SHP77 treated with DMSO at 0.1 percent for 48 hours (cell line): ENCODE measurements around the gene KCNMB1.
"Not testable (repeated sequence)": the region's sequence is repeated elsewhere in the genome, so short reads cannot be mapped to it uniquely, and the experiment has no call there.

Experiments
- DNase-seq: peaks from one replicate; lab custom pipeline; 2025; lab: John Stamatoyannopoulos, UW

Gene KCNMB1

DNA sequence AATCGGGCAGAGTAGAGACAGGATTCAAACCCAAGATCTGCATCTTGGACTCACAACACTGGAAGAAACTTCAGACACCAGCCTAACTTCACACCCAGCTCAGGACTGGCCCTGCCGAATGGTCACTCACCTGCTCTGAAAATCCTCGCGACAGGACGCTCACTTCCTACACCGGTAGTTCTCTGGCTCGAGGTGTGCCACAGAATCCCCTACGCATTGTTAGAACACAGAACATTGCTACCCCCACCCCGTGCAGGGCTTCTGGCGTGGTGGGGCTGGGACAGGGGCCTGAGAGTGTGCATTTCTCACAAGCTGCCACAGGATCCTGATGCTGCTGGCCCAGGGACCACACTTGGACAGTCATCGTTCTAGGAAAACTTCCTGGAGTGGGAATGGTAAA, 12.1 kb downstream of the KCNMB1 start:
- no peak for DNase-seq

DNA sequence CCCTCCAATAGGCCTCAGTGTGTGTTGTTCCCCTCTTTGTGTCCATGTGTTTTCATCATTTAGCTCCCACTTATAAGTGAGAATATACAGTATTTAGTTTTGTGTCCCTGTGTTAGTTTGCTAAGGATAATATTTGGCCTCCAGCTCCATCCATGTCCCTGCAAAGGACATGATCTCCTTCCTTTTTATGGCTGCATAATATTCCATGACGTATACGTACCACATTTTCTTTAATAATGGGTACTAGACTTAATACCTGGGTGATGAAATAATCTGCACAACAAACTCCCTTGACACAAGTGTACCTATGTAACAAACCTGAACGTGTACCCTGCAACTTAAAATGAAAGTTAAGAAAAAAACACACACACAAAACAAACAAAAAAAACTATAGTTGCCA, 12.6 kb downstream of the KCNMB1 start:
- DNase-seq, result not testable (repeated sequence)

DNA sequence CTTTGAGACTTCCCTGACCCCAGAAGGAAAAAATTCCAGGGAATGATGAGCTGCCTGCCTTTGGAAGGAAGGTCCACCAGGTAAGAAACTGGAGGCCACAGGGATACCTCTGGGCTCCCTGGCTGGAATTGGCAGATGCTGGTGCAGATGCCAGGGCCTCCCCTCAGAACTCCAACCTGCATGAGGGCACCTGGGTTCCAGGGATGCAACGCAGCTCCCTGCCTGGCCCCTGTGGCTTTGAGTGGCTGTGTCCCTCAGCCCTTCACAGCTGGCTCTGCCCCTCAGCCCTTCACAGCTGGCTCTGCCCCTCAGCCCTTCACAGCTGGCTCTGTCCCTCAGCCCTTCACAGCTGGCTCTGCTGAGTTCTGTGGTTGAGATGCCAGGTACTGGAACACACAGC, 13.9 kb downstream of the KCNMB1 start:
- DNase-seq, result no peak

DNA sequence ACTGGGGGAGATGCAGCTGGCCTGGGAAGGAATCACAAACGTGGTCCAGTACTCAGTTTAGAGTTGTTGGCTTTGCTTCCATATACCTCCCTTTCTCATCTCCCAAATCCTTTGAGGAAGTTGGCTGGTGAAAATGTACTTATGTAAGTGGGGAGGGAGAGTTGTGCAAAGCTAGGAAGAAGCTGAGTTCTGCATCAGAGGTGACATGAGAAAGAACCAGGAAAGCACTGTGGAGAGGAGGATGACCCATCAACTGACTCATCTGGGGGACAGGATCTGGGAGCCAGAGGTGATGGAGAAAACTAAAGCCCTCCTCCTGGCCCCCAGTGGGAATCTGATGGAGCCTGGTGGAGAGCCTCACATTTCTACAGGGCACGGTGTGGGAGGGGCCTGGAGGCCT, 16.2 kb downstream of the KCNMB1 start:
- DNase-seq, result no peak

DNA sequence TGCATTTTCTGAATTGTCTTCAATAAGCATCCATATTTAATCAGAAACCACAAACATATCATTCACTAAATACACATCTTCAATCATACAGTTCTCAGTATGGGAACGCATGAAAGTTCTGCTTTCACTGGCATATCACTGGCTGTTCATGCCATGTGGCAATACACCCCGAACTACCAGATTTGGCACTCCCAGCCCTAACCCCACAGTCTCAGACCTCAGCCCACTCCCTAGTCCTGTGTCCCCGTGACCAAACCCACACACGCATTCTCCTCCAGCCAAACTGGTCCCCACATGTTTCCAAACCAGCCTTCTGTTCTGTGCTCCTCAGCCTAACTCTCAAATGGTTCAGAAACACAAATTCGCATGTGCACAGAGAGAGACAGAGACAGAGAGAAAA, 20.6 kb downstream of the KCNMB1 start:
- no peak for DNase-seq

DNA sequence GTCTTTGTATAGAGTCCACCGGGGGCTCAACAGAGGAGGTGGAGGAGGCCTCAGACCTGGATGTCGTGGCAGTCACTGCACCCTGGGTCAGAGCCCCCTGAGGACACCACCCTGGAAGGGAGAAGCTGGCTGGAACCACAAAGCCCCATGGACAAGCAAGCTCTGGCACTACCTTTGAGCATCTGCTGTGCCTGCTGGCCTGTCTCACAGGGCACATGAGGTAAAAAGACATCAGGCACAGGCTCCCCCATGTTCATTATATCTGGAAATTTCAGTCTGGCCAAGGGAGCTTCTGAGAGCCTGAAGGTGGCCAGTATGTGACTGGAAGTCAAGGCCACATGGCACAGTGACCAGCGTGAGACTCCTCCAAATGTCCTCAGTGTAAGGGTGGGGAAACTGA, 22.9 kb downstream of the KCNMB1 start:
- DNase-seq, result no peak

DNA sequence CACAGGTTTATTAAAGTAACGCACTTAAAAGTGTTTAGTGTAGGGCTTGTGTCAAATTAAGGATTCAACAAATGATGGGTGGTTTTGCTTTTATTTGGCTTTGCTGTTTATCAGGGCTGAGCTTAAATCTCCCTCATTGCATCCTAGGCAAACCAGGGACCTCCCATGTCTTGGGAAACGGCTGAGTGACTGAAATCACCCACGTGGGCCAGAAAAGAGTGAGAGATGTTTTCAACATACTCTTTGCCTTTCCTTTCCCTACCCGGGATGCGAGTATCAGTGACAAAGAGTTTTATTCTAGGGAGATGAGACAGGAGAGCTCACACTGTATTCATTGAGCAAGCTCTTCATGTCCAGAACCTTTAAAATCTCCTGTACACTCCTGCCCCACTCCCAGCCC, 23.3 kb downstream of the KCNMB1 start:
- DNase-seq, result no peak

DNA sequence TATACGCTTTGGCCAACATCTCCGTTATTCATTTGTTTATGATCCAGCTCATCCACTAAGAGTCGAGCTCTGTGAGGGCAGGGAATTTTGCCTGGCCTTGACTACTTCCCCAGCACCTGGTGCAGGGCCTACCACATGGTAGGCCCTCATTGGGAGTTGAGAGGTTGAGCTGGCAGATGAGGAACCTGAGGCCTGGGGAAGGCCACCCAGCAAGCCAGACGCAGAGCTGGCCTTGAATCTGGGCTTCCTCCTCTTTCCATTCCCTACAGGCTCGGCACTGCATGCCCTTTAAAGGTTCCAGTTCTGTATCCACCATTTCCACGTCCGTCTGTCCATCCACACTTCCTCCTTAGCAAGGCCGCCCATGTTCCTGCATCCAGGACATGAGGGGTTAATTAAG, 24.2 kb downstream of the KCNMB1 start:
- DNase-seq, result no peak

DNA sequence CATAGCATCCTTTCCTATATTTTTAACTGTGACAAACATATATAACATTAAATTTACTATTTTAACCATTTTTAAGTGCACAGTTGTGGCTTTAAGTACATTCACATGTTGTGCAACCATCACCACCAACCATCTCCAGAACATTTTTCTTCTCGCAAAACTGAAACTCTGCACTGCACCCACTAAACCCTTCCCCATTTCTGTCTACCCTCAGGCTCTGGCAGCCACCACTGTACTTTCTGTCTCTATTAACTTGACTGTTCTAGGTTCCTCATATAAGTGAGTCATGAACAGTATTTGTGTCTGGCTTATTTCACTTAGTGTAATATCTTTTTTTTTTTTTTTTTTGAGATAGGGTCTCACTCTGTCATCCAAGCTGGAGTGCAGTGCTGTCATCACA, 25.5 kb downstream of the KCNMB1 start:
- DNase-seq, result no peak

DNA sequence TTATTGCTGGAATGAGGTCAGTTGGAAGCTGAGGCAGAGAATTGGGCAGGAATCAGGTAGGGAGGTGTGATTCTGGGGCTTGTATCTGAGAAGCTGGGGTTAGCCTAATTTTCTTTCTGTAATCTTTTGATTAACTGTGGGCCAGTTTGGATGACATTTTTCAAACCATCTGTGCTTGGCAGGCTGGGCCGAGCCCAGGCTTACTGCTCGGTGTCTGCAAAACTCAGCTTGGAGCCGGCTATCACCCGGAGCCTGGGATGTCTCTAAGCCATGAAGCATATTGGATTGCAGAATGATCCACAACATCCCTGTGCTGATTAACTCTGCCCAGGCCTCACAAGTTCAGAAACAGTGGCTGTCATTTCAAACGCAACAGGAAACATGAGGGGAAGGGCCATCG, 26.5 kb downstream of the KCNMB1 start:
- DNase-seq, result no peak

DNA sequence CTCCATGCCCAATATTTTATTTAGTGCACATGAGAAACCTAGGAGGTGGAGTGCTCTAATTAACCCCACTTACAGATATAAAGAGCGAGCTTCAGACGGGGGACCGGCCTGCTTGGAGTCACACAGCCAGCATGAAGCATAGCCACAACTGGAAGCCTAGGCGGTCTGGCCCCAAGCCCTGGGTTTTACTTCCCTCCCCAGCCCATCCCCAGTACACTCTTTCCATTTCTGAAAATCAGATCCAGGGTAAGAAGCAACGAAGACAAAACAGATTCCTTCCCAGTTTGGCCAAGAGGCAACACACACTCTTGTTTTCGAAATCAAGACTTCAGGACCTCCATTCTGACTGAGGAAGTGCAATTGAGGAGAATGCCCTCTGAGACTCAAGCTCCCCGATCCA, 27.1 kb downstream of the KCNMB1 start:
- no peak for DNase-seq

DNA sequence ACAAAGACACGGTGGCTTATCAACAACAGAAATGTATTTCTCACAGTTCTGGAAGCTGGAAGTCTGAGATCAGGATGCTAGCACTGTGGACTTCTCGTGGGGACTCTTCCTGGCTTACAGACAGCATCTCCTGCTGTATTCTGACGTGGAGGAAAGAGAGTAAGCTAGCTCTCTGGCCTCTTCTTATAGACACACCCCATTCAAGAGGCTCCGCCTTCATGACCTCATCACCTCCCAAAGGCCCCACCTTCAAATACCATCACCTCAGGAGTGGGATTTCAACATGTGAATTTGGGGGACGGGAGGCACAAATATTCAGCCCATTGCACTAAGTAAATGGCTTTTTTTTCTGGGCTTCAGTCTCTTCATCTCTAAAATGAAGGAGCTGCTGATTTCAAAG, 27.6 kb downstream of the KCNMB1 start:
- DNase-seq, result no peak

DNA sequence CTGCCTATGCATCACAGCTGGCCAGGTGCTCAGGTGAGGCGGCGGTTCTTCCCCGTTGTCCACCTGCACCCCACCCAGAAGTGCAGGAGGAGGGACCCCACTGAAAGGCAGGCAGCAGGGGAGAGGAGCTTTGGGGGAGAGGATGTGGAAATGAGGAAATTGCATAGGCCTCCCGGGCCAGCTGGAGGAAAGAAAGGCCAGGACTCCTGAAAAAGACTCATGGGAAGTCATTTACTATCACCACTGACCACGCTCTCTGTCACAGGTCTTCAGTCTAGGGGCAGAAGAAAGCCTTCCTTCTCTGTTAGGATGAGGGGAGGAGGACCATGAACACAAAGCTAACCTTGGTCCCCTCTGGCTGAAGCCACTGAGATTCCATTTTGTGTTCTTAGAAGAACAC, 28.1 kb downstream of the KCNMB1 start:
- no peak for DNase-seq

DNA sequence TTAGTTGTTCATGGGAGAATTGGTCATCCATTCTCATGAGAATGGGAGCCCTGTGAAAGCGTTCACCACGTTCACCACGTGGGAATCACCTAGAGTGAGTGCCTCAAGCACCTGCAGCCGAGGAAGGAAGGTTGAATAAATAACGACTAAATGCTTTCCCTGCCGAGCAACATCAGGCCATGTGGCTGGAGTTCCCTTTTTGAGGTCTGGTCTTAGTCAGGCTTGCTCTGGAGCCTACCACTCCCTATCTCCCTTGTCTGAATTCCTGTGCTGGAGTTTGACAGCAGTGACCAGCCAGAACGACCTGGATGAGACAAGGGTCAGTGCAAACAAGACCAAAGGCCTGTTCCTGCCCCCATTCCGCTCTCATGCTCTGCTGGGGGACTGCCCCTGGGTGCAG, 28.5 kb downstream of the KCNMB1 start:
- DNase-seq, result no peak

DNA sequence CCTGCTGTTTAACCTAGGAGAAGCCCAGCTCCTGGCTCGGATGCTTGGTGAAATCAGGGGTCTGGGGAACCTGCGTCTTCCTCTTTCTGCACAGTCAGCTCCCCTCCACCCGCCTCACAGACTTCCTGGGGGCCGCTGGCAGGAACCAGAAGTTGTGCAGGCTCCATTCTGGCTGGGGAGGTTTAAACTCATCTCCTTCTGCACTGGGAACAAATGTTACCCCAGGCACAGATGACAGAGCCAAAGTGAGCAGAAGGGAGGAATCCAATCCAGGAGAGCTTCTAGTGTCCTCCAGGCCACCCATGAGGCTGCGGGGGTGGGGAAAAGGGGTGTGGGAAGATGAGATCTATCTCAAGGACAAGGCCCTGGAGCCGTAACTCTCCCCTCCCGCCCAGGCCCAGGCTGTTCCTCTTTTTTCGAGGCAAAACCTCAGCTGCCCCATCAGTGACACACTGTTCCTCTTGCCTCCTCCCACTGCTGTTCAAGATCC, 31.2 kb downstream of the KCNMB1 start:
- DNase-seq, result no peak

DNA sequence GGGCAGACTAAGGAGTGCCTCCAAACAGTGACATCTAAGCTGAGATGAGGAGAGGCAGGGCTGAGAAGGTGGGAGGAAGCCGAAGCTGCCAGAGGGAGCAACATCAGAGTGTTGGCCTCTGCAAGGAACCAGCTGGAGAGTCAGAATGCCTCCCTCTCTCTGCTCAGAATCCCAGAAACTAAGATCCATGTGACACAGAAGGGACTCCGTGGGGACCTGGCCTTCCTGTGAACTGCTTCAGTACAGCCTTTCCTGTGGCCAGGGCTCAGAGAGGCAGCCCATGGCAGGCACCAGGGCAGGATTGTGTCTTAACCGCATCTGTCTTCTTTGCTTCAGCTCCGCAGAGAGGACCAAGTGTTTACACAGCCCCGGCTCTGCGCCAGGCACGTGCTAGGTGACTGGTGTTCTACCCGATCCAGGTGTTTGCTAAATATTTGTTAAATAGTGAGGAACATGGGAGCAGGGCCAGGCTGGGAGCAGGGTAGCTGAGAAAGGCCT, 33.5 kb downstream of the KCNMB1 start:
- no peak for DNase-seq

DNA sequence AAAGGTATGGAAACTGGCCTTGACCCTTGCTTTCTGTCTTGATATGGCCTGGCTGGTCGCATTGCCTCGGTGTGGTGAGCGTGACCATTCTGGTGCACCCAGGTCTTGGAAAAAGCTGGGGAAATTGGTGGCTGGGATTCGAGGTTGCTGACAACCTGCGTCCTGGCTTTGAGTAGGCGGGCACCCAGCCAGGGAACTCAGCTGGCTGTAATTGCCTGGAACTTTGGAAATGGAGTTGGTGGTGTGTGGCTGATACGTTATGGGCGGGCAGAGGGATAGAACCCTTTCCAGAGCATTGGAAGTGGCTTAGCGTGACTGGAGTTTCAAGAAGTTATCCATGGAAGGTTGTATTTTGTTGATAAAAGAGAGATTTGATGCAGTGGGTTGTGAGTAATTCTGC, 35.2 kb downstream of the KCNMB1 start:
- DNase-seq, result no peak

DNA sequence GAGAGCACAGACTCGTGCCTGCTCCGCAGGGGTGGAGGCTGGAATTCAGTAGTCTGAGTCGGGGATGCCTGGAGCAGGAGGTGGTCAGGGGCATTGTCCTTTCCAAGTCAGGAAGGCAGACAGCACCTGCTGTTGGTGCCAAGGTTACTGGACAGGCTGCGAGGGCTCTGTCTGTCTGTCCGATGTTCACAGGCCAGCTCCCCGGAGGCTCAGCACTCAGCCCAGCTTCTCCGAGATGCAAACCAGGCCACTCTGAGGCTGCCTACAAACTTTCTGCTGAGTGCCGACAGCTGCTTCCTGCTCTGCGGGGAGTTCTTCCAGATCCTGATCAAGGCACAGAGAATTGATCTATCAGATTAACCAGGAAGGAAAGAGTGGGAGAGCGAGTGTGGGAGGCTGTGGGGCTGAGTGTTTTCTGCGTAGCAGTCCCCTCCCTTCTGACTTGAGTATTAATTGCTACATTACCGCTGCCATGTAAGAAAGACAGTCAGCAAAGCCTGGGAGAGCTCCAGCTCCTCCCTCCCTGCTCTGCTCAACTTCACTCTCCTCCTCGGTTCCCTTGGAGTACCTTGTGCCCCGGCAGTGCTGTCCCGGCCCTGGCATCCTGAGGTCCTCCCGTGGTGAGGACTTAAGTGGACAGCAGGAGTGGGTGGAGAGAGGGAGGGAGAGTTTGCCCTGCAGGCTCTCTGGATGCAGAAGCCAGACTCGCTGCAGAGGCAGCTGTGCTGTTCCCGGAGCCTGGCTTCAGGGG, 36.0 kb downstream of the KCNMB1 start:
- no peak for DNase-seq

DNA sequence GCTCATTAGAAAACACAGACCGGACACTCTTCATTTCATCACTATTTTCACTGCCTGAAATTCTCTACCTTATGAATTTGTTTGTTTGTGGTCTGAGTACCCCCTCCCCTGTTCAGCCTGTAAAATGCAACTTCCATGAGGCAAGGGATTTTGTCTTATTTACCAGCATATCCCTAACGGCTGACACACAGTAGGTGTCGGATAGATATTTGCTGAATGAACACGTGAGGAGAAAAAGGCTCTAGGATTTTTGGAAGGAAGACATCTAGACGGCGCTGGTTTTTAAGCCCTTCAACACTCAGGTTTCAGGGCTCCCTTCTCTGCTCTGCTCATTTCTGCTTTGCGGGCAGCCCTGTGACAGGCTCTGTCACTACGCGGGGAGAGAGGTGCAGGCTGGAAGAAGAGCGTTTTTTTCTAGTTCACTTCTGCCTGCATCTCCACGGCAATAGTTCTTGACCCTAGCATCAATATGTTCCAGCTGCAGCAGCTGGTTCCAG, 41.0 kb downstream of the KCNMB1 start:
- no peak for DNase-seq

DNA sequence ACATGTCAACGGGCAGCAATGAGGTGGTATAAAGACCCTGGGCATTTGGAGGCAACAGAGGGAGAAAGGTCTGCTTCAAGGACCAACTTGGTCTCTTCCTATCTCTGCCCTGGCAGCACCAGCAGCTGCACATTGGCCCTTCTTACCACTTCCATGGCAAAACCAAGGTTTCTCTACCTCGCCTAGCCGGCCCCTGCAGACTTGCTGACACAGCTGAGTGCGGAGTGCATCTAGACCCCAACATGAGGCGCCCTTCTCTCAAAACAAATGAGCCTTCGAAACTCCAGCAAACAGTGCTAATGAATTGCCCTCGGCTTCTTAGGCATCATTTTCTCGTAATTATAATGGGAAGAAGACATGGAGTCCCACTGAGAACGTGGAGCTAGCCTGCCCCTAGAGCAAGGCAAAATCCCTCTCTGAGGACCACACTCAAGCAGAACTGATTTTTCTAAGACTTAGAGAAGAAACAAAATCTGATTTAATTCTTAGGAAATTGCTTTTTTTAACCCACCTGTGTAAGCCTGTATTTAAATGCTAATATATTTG, 42.1 kb downstream of the KCNMB1 start:
- DNase-seq, result no peak

DNA sequence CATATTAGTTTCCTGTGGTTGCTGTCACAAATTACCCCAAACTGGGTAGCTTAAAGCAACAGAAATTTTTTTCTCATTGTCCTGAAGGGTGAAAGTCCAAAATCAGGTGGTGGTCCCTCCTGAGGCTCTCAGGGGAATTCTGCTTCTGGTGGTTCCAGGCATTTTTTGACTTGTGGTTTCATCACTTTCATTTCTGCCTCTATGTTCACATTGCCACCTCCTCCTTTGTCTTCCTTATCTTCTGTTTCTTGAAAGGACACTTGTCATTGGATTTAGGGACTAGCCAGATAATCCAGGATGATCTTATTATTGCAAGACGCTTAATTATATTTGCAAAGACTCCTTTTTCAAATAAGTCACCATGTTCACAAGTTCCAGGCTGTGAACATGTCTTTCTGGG, 43.2 kb downstream of the KCNMB1 start:
- no peak for DNase-seq

DNA sequence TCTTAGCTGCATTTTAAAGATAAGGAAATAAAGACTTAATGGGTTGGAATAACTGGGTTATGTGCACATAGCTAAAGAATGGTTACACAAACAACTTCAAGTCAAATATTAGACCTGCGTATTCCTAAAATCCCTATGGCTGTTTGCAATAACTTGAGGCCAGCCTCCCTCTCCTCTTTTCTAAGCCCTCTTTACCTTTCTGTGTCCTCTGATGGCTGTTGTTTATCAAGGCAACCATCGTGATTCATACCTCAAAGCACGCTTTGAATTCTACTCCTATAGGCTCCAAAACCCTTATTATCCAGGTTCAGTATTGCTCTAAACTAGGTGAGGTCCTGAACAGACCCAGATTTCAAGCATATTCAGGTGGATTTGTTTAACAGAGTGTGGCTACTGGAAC, 46.0 kb downstream of the KCNMB1 start:
- no peak for DNase-seq

DNA sequence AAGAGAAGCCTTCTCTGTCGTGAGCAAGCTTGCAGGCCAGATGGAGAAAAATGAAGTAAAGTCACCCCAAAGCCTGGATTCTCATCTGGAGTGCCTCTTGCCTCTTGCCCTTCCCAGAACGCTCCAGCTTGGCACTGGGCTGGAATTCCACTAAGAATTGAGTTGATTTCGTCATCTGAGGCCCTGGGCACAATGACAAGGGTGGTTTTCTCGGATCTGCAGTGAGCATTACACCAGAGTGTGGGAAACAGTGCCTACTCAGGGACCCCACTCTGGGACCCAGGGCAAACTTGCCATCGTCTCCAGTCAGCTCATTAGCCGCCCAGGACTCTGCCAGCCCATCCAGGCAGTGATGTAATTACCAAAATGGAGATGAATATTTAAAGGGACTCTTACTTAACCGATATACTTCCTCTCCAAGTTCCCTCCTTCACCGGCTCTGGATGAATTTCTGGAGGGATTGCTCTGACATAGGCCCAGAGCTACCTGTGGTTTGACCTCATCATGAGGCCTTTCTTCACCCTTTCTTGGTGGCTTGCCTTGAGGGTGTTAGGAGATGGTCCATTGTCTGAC, 46.9 kb downstream of the KCNMB1 start:
- DNase-seq, result no peak
